ENCODE results near the gene AADAT.

- TF ChIP-seq CTCF (conservative IDR thresholded peaks at IDR 0.05), result no peak
- no peak for TF ChIP-seq ZFX (IDR thresholded peaks at IDR 0.05)
Observed at GRCh38 chr4:170027181-170027829, 62.5 kb downstream of the AADAT start.
